NT2/D1 (cell line): ENCODE data around the gene REPS2.

Experiments
- YY1 ChIP-seq: IDR thresholded peaks from 2 replicates; pipeline ENCODE4 v1.6.1; 2011; ENCODE audit not compliant: insufficient read length, insufficient read depth
- ZNF274 ChIP-seq: IDR thresholded peaks from 2 replicates; pipeline ENCODE4 v1.6.1; 2011; ENCODE audit warnings: mild to moderate bottlenecking, low read depth, low read length

DNA sequence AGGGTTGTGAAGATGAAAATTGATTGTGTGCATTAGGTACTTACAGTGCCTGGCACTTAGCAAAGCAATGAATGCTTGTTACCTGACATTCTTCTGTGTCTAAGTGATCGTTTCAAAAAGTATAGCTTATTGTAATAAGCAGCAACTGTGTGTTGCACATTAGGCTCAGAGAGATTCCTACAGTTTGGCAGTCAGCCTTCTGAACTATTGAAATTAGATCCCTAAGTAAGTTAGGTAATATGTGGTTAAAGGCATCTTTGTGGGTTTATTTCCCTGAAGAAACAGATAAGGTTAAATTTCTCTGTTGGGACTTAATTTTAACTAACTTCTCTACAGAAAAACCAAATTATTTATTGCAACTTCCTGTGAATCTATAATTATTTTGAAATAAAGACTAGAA, 93.4 kb downstream of the REPS2 start:
- no peak for TF ChIP-seq YY1
- TF ChIP-seq ZNF274: no peak
